Fibroblast of lung (primary cell): Measurements from ENCODE around the gene ALMS1. TPM values are rescaled to one million over a fixed set of nuclear protein-coding genes. Genes with fewer than 3 reads are reported as not detected.
A peak's percentile ranks its signal among the peaks of the same experiment; 100 is the strongest.

Experiments
- DNase-seq, 2 donors: peaks; one replicate each; pipeline versions ENCODE4 v3.0.0 to v3.0.0-alpha.2; 2010; ENCODE audit warnings: low read depth in 2 of 2
- H2AFZ ChIP-seq: 2 replicates; pipeline ENCODE4 v1.5.1; 2012; ENCODE audit warnings: low read length, control low read depth, inconsistent platforms
- H3K27ac ChIP-seq: 2 replicates; pipeline ENCODE4 v1.5.1; 2011; ENCODE audit warnings: low read length, control low read depth; ENCODE audit not compliant: insufficient read depth
- H3K27me3 ChIP-seq: 2 replicates; pipeline ENCODE4 v1.5.1; 2011; ENCODE audit warnings: mild to moderate bottlenecking, low read length; ENCODE audit not compliant: control insufficient read depth, insufficient read depth
- H3K36me3 ChIP-seq: 2 replicates; pipeline ENCODE4 v1.5.1; 2011; ENCODE audit warnings: low read length; ENCODE audit not compliant: control insufficient read depth, insufficient read depth
- H3K4me1 ChIP-seq: 2 replicates; pipeline ENCODE4 v1.5.1; 2011; ENCODE audit warnings: low read length; ENCODE audit not compliant: control insufficient read depth, insufficient read depth; ENCODE audit errors: extremely low read depth
- H3K4me2 ChIP-seq: 2 replicates; pipeline ENCODE4 v1.5.1; 2011; ENCODE audit warnings: low read length, control low read depth; ENCODE audit not compliant: insufficient read depth; ENCODE audit errors: extremely low read depth
- H3K4me3 ChIP-seq, 4 experiments: fragments of 200-600 bp in 1 of 4; sonication (generic) in 1 of 4; replicated peaks in 1 of 4; 2 replicates each; pipeline ENCODE4 v1.5.1; 2011 to 2016; ENCODE audit warnings: low read length in 4 of 4, low read depth in 3 of 4, mild to moderate bottlenecking in 3 of 4, control low read depth in 2 of 4, inconsistent platforms in 1 of 4, mixed read lengths in 1 of 4; ENCODE audit not compliant: insufficient read depth in 1 of 4; ENCODE audit errors: control extremely low read depth in 1 of 4
- H3K79me2 ChIP-seq: 2 replicates; pipeline ENCODE4 v1.5.1; 2012; ENCODE audit warnings: mild to moderate bottlenecking, low read length, inconsistent platforms; ENCODE audit not compliant: control insufficient read depth, insufficient read depth
- H3K9ac ChIP-seq: 2 replicates; pipeline ENCODE4 v1.5.1; 2011; ENCODE audit warnings: mild to moderate bottlenecking, low read length, control low read depth; ENCODE audit not compliant: insufficient read depth
- H3K9me3 ChIP-seq: 2 replicates; pipeline ENCODE4 v1.5.1; 2012; ENCODE audit warnings: low read depth, low read length; ENCODE audit not compliant: control insufficient read depth, insufficient read depth
- H4K20me1 ChIP-seq: 2 replicates; pipeline ENCODE4 v1.5.1; 2011; ENCODE audit warnings: low read length; ENCODE audit not compliant: control insufficient read depth, insufficient read depth; ENCODE audit errors: extremely low read depth
- CTCF ChIP-seq, 2 donors: IDR thresholded peaks in 1 of 2; conservative IDR thresholded peaks in 1 of 2; 1 replicate in 1 of 2; 2 replicates in 1 of 2; pipeline ENCODE4 v1.5.1; 2011 to 2012; ENCODE audit warnings: low read length in 2 of 2, control low read depth in 1 of 2, inconsistent platforms in 1 of 2, low read depth in 1 of 2, mild to moderate bottlenecking in 1 of 2
- EZH2 ChIP-seq: IDR thresholded peaks from 2 replicates; pipeline ENCODE4 v1.5.1; 2012; ENCODE audit warnings: low read length, control low read depth, mild to moderate bottlenecking; ENCODE audit errors: missing control alignments
- polyA plus RNA-seq, 2 donors: library from polyadenylated mRNA; depleted of rRNA in 1 of 2; stranded (reverse) in 1 of 2; unstranded in 1 of 2; fragments of >200 nt; gene quantifications; 2 replicates each; pipeline ENCODE4 v1.2.1, GENCODE V29; 2011 to 2012; ENCODE audit warnings: missing spikeins in 1 of 2
- total RNA-seq: library from RNA; depleted of rRNA; stranded (reverse); fragments of >200 nt; gene quantifications from 2 replicates; pipeline ENCODE4 v1.2.1, GENCODE V29; 2014

ALMS1 gene
- total and polyA plus RNA-seq, 2 donors (not counting 1 experiment from before 2014, with no cell fraction given), result 7.5 to 13.4 TPM

DNA sequence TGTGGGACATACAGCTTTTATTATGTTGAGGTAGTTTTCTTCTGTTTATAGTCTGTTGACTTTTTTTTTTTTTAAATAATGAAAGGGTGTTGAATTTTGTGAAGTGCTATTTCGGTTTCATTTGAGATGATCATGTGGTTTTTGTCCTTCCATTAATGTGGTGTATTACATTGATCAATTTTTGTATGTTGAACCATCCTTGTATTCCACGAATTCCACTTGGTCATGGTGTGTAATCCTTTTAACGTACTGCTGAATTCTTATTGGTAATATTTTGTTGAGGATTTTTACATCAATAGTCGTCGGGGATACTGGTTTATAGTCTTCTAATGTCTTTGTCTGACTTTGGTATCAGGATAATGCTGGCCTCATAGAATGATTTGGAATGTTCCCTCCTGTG lies 18.8 kb downstream of the ALMS1 start:
- no peaks in the 10 kb centered on the region for H3K4me1 ChIP-seq
- H3K36me3 ChIP-seq, result no peaks in the 10 kb centered on the region
- H4K20me1 ChIP-seq, result no peaks in the 10 kb centered on the region
- no peaks in the 10 kb centered on the region for H3K9me3 ChIP-seq
- no peak overlapping the region for H3K27ac ChIP-seq
- H3K4me2 ChIP-seq, result no peak overlapping the region
- no peak for DNase-seq
- H3K27me3 ChIP-seq, result no peaks in the 10 kb centered on the region
- no peak overlapping the region for H2AFZ ChIP-seq
- H3K79me2 ChIP-seq, result no peaks in the 10 kb centered on the region
- no peak overlapping the region for H3K4me3 ChIP-seq
- no peak overlapping the region for H3K9ac ChIP-seq
- no peak for TF ChIP-seq EZH2

- Histone ChIP-seq H3K9ac (no peak overlapping the region), H3K79me2 (no peaks in the 10 kb centered on the region), H3K27ac (no peak overlapping the region), H4K20me1 (no peaks in the 10 kb centered on the region), H3K4me2 (no peak overlapping the region), H3K9me3 (no peaks in the 10 kb centered on the region), H2AFZ (no peak overlapping the region), H3K36me3 (no peaks in the 10 kb centered on the region), H3K27me3 (no peaks in the 10 kb centered on the region), H3K4me3 (no peak overlapping the region), H3K4me1 (no peaks in the 10 kb centered on the region)
- TF ChIP-seq EZH2, result no peak
- TF ChIP-seq CTCF (conservative IDR thresholded peaks at IDR 0.05 in 1 of 2, IDR thresholded peaks at IDR 0.05 in 1 of 2; ENCODE audit: low read depth in 1 of 2, low read length in 2 of 2), result no peak
- DNase-seq, result no peak
Observed at GRCh38 chr2:73406996-73407395, 21.4 kb downstream of the ALMS1 start.

- Histone ChIP-seq H3K27me3 (no peaks in the 10 kb centered on the region), H3K9ac (no peak overlapping the region), H3K27ac (no peak overlapping the region), H3K9me3 (no peaks in the 10 kb centered on the region), H3K4me3 (no peak overlapping the region), H3K4me2 (no peak overlapping the region), H3K36me3 (no peaks in the 10 kb centered on the region), H3K79me2 (no peaks in the 10 kb centered on the region), H4K20me1 (no peaks in the 10 kb centered on the region), H2AFZ (no peak overlapping the region), H3K4me1 (no peaks in the 10 kb centered on the region)
- TF ChIP-seq EZH2 (no peak), CTCF (conservative IDR thresholded peaks at IDR 0.05 in 1 of 2, IDR thresholded peaks at IDR 0.05 in 1 of 2; ENCODE audit: low read depth in 1 of 2, low read length in 2 of 2) (no peak)
- DNase-seq, result no peak
Observed at GRCh38 chr2:73408198-73408597, 22.6 kb downstream of the ALMS1 start.

- H3K36me3 ChIP-seq, result no peaks in the 10 kb centered on the region
- H3K27ac ChIP-seq, result no peak overlapping the region
- H3K4me1 ChIP-seq, result no peaks in the 10 kb centered on the region
- no peak overlapping the region for H3K4me3 ChIP-seq
- no peaks in the 10 kb centered on the region for H4K20me1 ChIP-seq
- peak; percentile 27 to 86 for DNase-seq
- no peak overlapping the region for H3K9ac ChIP-seq
- H3K79me2 ChIP-seq, result no peaks in the 10 kb centered on the region
- no peak overlapping the region for H3K4me2 ChIP-seq
- TF ChIP-seq CTCF (conservative IDR thresholded peaks at IDR 0.05 in 1 of 2, IDR thresholded peaks at IDR 0.05 in 1 of 2; ENCODE audit: low read depth in 1 of 2, low read length in 2 of 2) (no peak), EZH2 (no peak)
- no peaks in the 10 kb centered on the region for H3K27me3 ChIP-seq
- no peak overlapping the region for H2AFZ ChIP-seq
- H3K9me3 ChIP-seq, result no peaks in the 10 kb centered on the region
Observed at GRCh38 chr2:73414696-73415095, 29.1 kb downstream of the ALMS1 start.
